HG03108 (cell line): ENCODE results near the gene OR1I1.
"Not testable (repeated sequence)": the region's sequence is repeated elsewhere in the genome, so short reads cannot be mapped to it uniquely, and the experiment has no call there.

ENCODE experiments used
- ATAC-seq: cut with Tn5 transposase; IDR thresholded peaks from one replicate; pipeline ENCODE4 v1.9.1; 2021; ENCODE audit warnings: moderate library complexity; ENCODE audit not compliant: unreplicated experiment

OR1I1 gene

GRCh38 chr19:15081911-15082310 lies at the start of gene OR1I1:
OR1I1 (plus strand) TSS chr19:15082211; CDS start chr19:15087066, 4,855 bp downstream.
- no peak for ATAC-seq

GRCh38 chr19:15035795-15036311 lies 46.2 kb upstream of the OR1I1 start:
- ATAC-seq = no peak

GRCh38 chr19:15037586-15037985 lies 44.4 kb upstream of the OR1I1 start:
- no peak for ATAC-seq

GRCh38 chr19:15038294-15038693 lies 43.7 kb upstream of the OR1I1 start:
- no peak for ATAC-seq

GRCh38 chr19:15042003-15042402 lies 40.0 kb upstream of the OR1I1 start:
- no peak for ATAC-seq

- ATAC-seq = no peak
Measured at GRCh38 chr19:15042826-15043225, 39.2 kb upstream of the OR1I1 start.

GRCh38 chr19:15045506-15045905 lies 36.5 kb upstream of the OR1I1 start:
- no peak for ATAC-seq

GRCh38 chr19:15047680-15048079 lies 34.3 kb upstream of the OR1I1 start:
- ATAC-seq = no peak

GRCh38 chr19:15048128-15048527 lies 33.9 kb upstream of the OR1I1 start:
- no peak for ATAC-seq

GRCh38 chr19:15048885-15049541 lies 33.0 kb upstream of the OR1I1 start, which contains the start of gene CASP14:
CASP14 (plus strand) TSS chr19:15049480; CDS start chr19:15052252, 2,772 bp downstream.
- ATAC-seq = no peak

GRCh38 chr19:15050639-15051038 lies 31.4 kb upstream of the OR1I1 start:
- ATAC-seq = no peak

- no peak for ATAC-seq
Measured at GRCh38 chr19:15062036-15062435, 20.0 kb upstream of the OR1I1 start.

GRCh38 chr19:15070386-15070785 lies 11.6 kb upstream of the OR1I1 start:
- ATAC-seq = not testable (repeated sequence)

GRCh38 chr19:15072930-15073647 lies 8.9 kb upstream of the OR1I1 start:
- no peak for ATAC-seq

- ATAC-seq = no peak
Measured at GRCh38 chr19:15074371-15074770, 7.6 kb upstream of the OR1I1 start.

GRCh38 chr19:15075806-15076205 lies 6.2 kb upstream of the OR1I1 start:
- ATAC-seq = no peak

- ATAC-seq = not testable (repeated sequence)
Measured at GRCh38 chr19:15080002-15080401, 2.0 kb upstream of the OR1I1 start.

GRCh38 chr19:15087182-15087581 lies 5.2 kb downstream of the OR1I1 start:
- no peak for ATAC-seq

- no peak for ATAC-seq
Measured at GRCh38 chr19:15091918-15092753, 10.1 kb downstream of the OR1I1 start.

GRCh38 chr19:15093001-15093400 lies 11.0 kb downstream of the OR1I1 start:
- no peak for ATAC-seq

GRCh38 chr19:15096223-15096622 lies 14.2 kb downstream of the OR1I1 start:
- ATAC-seq = no peak
